HepG2 (cell line): ENCODE measurements around the gene TCF19. TPM values are rescaled to one million over a fixed set of nuclear protein-coding genes. Genes with fewer than 3 reads are reported as not detected.
"Not testable (repeated sequence)": the region's sequence is repeated elsewhere in the genome, so short reads cannot be mapped to it uniquely, and the experiment has no call there.

Experiments
- ATAC-seq: fragments of 200-7000 bp; cut with Tn5 transposase; 3 replicates; pipeline ENCODE4 v1.9.1; 2020; ENCODE audit warnings: mild to moderate bottlenecking, moderate library complexity
- BruUV-seq: library from RNA; stranded (reverse); fragments of 400-500 nt; replicated peaks from 2 replicates; lab custom pipeline; 2021; lab: Mats Ljungman, UMichigan
- CTCF ChIA-PET: fragments of 300-600 bp; formaldehyde crosslinking; extraction: SDS; loops from one replicate; lab custom pipeline; 2021; ENCODE audit warnings: low total read pairs, inconsistent platforms, low intra/inter-chr PET ratio; lab: Yijun Ruan, JAX
- POLR2A ChIA-PET: fragments of 350-600 bp; sonication (Branson Sonifier 250); formaldehyde crosslinking; loops from one replicate; lab custom pipeline; 2020; ENCODE audit warnings: antibody characterized with exemption, inconsistent platforms; lab: Yijun Ruan, JAX
- DNase-seq: peaks from one replicate; pipeline ENCODE4 v3.0.0-alpha.2; 2015; ENCODE audit warnings: low spot score
- FAIRE-seq: peaks from 3 replicates; lab custom pipeline; 2011; peaks lifted over from hg19 to GRCh38; lab: Jason Lieb, UNC
- H2AFZ ChIP-seq: one replicate; pipeline ENCODE4 v1.6.1; 2011; ENCODE audit warnings: low read length, inconsistent platforms
- H3K27ac ChIP-seq: fragments of 300-600 bp; 3 replicates; pipeline ENCODE4 v1.8.0; 2011; ENCODE audit warnings: mixed run types, mild to moderate bottlenecking, mixed read lengths, low read length, inconsistent platforms; ENCODE audit not compliant: insufficient read depth; ENCODE audit errors: extremely low read length
- H3K27me3 ChIP-seq, 2 experiments: fragments of 200-600 bp in 1 of 2; 2 replicates in 1 of 2; 3 replicates in 1 of 2; pipeline versions ENCODE4 v1.6.0 to v1.8.0; 2011; ENCODE audit warnings: low read length in 2 of 2, mild to moderate bottlenecking in 2 of 2, moderate library complexity in 2 of 2, inconsistent platforms in 1 of 2; ENCODE audit not compliant: insufficient read depth in 2 of 2, control insufficient read depth in 1 of 2
- H3K36me3 ChIP-seq, 2 experiments: fragments of 200-600 bp in 1 of 2; replicated peaks in 1 of 2; 2 replicates in 1 of 2; 3 replicates in 1 of 2; pipeline versions ENCODE4 v1.5.1 to v1.8.0; 2011; ENCODE audit warnings: low read length in 2 of 2, inconsistent platforms in 1 of 2; ENCODE audit not compliant: insufficient read depth in 2 of 2, control insufficient read depth in 1 of 2
- H3K4me1 ChIP-seq: 2 replicates; pipeline ENCODE4 v1.5.1; 2012; ENCODE audit warnings: low read length, inconsistent platforms; ENCODE audit not compliant: insufficient read depth
- H3K4me2 ChIP-seq: 2 replicates; pipeline ENCODE4 v1.6.0; 2011; ENCODE audit warnings: low read depth, low read length, inconsistent platforms
- H3K4me3 ChIP-seq, 3 experiments: fragments of 200-600 bp in 1 of 3; sonication (generic), shearing (Covaris generic) in 1 of 3; replicated peaks in 1 of 3; 2 replicates each; pipeline ENCODE4 v1.5.1; 2011 to 2016; ENCODE audit warnings: low read length in 3 of 3, inconsistent platforms in 2 of 3, low read depth in 2 of 3, mild to moderate bottlenecking in 2 of 3, control low read depth in 1 of 3, mixed read lengths in 1 of 3; ENCODE audit not compliant: insufficient read depth in 1 of 3
- H3K79me2 ChIP-seq: one replicate; pipeline ENCODE4 v1.6.1; 2011; ENCODE audit warnings: low read length, inconsistent platforms; ENCODE audit not compliant: insufficient read depth
- H3K9ac ChIP-seq: 2 replicates; pipeline ENCODE4 v1.6.0; 2011; ENCODE audit warnings: mild to moderate bottlenecking, low read depth, low read length, inconsistent platforms; ENCODE audit not compliant: insufficient read depth
- H3K9me3 ChIP-seq: 2 replicates; pipeline ENCODE4 v1.5.1; 2012; ENCODE audit warnings: mild to moderate bottlenecking, low read length
- H4K20me1 ChIP-seq: 2 replicates; pipeline ENCODE4 v1.6.0; 2011; ENCODE audit warnings: inconsistent platforms, mild to moderate bottlenecking, low read length, moderate library complexity; ENCODE audit not compliant: insufficient read depth
- EP300 ChIP-seq, 3 experiments: sonication (generic) in 1 of 3; formaldehyde crosslinking in 1 of 3; IDR thresholded peaks; 2 replicates each; pipeline versions ENCODE4 v1.5.1 to v1.6.1; 2011 to 2020; ENCODE audit warnings: low read depth in 2 of 3, low read length in 2 of 3, borderline replicate concordance in 1 of 3, improper control_type of control experiment in 1 of 3, mild to moderate bottlenecking in 1 of 3, missing genetic modification reagents in 1 of 3, moderate library complexity in 1 of 3
- HDAC1 ChIP-seq: sonication (generic); formaldehyde crosslinking; IDR thresholded peaks from 2 replicates; pipeline ENCODE4 v1.5.1; 2020; ENCODE audit warnings: mild to moderate bottlenecking, missing genetic modification reagents
- POLR2A ChIP-seq, 2 experiments: IDR thresholded peaks; 2 replicates each; pipeline ENCODE4 v1.6.1; 2011; ENCODE audit warnings: low read depth in 2 of 2, low read length in 2 of 2, mild to moderate bottlenecking in 1 of 2, moderate library complexity in 1 of 2; ENCODE audit not compliant: insufficient read depth in 1 of 2
- RBFOX2 ChIP-seq: fragments of 200-400 bp; formaldehyde crosslinking; IDR thresholded peaks from 2 replicates; pipeline ENCODE4 v1.6.1; 2017; ENCODE audit warnings: low read depth, mild to moderate bottlenecking, low read length
- SMYD3 ChIP-seq: sonication (generic); formaldehyde crosslinking; IDR thresholded peaks from 2 replicates; pipeline ENCODE4 v1.8.1; 2023; ENCODE audit warnings: mild to moderate bottlenecking, missing genetic modification reagents
- SNAPC2 ChIP-seq: sonication (generic); formaldehyde crosslinking; IDR thresholded peaks from 2 replicates; pipeline ENCODE4 v1.8.1; 2022; ENCODE audit warnings: mild to moderate bottlenecking, missing genetic modification reagents
- ZBTB38 ChIP-seq: sonication (generic); formaldehyde crosslinking; IDR thresholded peaks from 2 replicates; pipeline ENCODE4 v1.5.1; 2020; ENCODE audit warnings: mild to moderate bottlenecking, missing genetic modification reagents
- ZC3H4 ChIP-seq: sonication (generic); formaldehyde crosslinking; IDR thresholded peaks from 2 replicates; pipeline ENCODE4 v1.4.0; 2020; ENCODE audit warnings: missing genetic modification reagents, borderline replicate concordance
- ZFY ChIP-seq: sonication (generic); formaldehyde crosslinking; IDR thresholded peaks from 2 replicates; pipeline ENCODE4 v1.4.0; 2020; ENCODE audit warnings: missing genetic modification reagents
- ZNF296 ChIP-seq: sonication (generic); formaldehyde crosslinking; conservative IDR thresholded peaks from 2 replicates; pipeline ENCODE4 v1.5.0; 2020; ENCODE audit warnings: mild to moderate bottlenecking, missing genetic modification reagents
- ZNF572 ChIP-seq: sonication (generic); formaldehyde crosslinking; IDR thresholded peaks from 2 replicates; pipeline ENCODE4 v1.5.1; 2020; ENCODE audit warnings: mild to moderate bottlenecking, missing genetic modification reagents
- ZNF710 ChIP-seq: sonication (generic); formaldehyde crosslinking; IDR thresholded peaks from 2 replicates; pipeline ENCODE4 v1.5.0; 2020; ENCODE audit warnings: mild to moderate bottlenecking, missing genetic modification reagents, borderline replicate concordance
- ZSCAN5A ChIP-seq: sonication (generic); formaldehyde crosslinking; IDR thresholded peaks from 2 replicates; pipeline ENCODE4 v1.8.0; 2022; ENCODE audit warnings: mild to moderate bottlenecking, missing genetic modification reagents, borderline replicate concordance
- WGBS: methylation state at CpG from one replicate; pipeline ENCODE4 v1.1.6; 2017; ENCODE audit warnings: low lambda C conversion rate; 5-methylcytosine and 5-hydroxymethylcytosine counted together
- in situ Hi-C: cut with HindIII; loops from 2 replicates; pipeline ENCODE4 v1.10.0; 2017; ENCODE audit warnings: low pct_unique_long_range_greater_than_20kb; ENCODE audit not compliant: extremely low pct_ligation_motif_present
- intact Hi-C: fragments of 100-400 bp; cut with micrococcal nuclease; formaldehyde crosslinking; loops from one replicate; pipeline ENCODE4 v1.10.0; 2022; ENCODE audit not compliant: unreplicated experiment
- polyA plus RNA-seq, 8 experiments: library from polyadenylated mRNA; depleted of rRNA in 3 of 8; stranded (reverse) in 7 of 8; unstranded in 1 of 8; fragments of >200 nt; fragmentation: Illumina TruSeq in 4 of 8; extraction: Trizol in 4 of 8; gene quantifications; 2 replicates each; pipeline versions ENCODE4 v1.2.1 to v1.2.3, GENCODE V29; 2011 to 2016; ENCODE audit warnings: low read depth in 4 of 8, missing spikeins in 1 of 8, mixed read lengths in 1 of 8; ENCODE audit not compliant: insufficient read depth in 1 of 8
- total RNA-seq, 5 experiments: library from RNA; depleted of rRNA; stranded (reverse); fragments of >200 nt; fragmentation: Illumina TruSeq; extraction: Trizol; gene quantifications; 2 replicates each; pipeline ENCODE4 v1.2.3, GENCODE V29; 2016; ENCODE audit warnings: low read depth in 1 of 5
- TF ChIP-seq, protein P1 (sequence below): sonication (generic); formaldehyde crosslinking; IDR thresholded peaks from 2 replicates; pipeline ENCODE4 v1.4.0; 2020; ENCODE audit warnings: mild to moderate bottlenecking, low read depth, missing genetic modification reagents

TCF19 gene
- total and polyA plus RNA-seq, 2 of the 13 experiments (the other 11 are each of a cell fraction or from before 2014, with no cell fraction given) = 4.9 to 22.2 TPM

DNA sequence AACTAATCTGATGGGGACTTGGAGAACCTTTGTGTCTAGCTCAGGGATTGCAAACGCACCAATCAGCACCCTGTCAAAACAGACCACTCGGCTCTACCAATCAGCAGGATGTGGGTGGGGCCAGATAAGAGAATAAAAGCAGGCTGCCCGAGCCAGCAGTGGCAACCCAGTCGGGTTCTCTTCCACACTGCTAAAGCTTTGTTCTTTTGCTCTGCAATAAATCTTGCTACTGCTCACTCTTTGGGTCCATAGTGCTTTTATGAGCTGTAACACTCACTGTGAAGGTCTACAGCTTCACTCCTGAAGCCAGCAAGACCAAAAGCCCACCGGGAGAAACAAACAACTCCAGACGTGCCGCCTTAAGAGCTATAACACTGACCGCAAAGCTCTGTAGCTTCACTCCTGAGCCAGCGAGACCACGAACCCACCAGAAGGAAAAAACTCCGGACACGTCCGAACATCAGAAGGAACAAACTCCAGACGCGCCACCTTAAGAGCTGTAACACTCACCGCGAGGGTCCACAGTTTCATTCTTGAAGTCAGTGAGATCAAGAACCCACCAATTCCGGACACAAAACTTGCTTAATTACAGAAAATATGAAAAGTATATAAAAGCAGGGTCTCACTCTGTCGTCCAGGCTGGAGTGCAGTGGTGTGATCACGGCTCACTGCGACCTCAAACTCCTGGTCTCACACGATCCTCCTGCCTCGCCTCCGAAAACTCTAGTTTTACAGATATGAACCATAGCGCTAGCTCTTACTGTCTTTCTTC, 38.0 kb downstream of the TCF19 start:
- DNase-seq; in situ Hi-C loops; H4K20me1 ChIP-seq; FAIRE-seq; H3K36me3 ChIP-seq; ATAC-seq; H3K27me3 ChIP-seq; H3K9me3 ChIP-seq; H2AFZ ChIP-seq; BruUV-seq; TF ChIP-seq EP300 (IDR thresholded peaks at IDR 0.05; ENCODE audit: low read depth in 2 of 2, low read length in 2 of 2): not testable (repeated sequence)
- peak overlapping the region; percentile 87 for H3K4me2 ChIP-seq
- peak overlapping the region; percentile 94 for H3K27ac ChIP-seq
- ChIA-PET POLR2A (interaction anchor here (1.3 to 2.7 kb wide), 4 partner anchors 12 to 170 kb away, joined by 3 to 20 read pairs (median 10); no protein-coding TSS in a partner anchor), CTCF (interaction anchor here (3.2 kb wide), 1 partner anchor 171 kb away, joined by 67 read pairs; no protein-coding TSS in a partner anchor)
- 82% methylated on average over 25 of the region's 25 CpGs for WGBS
- intact Hi-C loops = loop anchor here (1.0 to 2.0 kb wide), 2 partner anchors 76 to 171 kb away; partner anchors contain the start of gene HLA-C
- H3K4me1 ChIP-seq = peaks cover 39% of the 10 kb centered on the region
- peak overlapping the region; percentile 85; the same call in 1 of the 2 replicates for H3K9ac ChIP-seq
- peaks cover 13% of the 10 kb centered on the region for H3K79me2 ChIP-seq
- peak overlapping the region in 2 of 3 experiments; percentile 95 to 96; a peak in 4 of 6 replicates for H3K4me3 ChIP-seq
- TF ChIP-seq EP300 (CRISPR knock-in tag; IDR thresholded peaks at IDR 0.05; ENCODE audit: borderline replicate concordance) = 0 out of 2 replicates have a peak, but pooled peaks have one; percentile 17
- TF ChIP-seq ZNF572 = peak; percentile 74; the same call in 1 of the 2 replicates
- 0 out of 2 replicates have a peak, but pooled peaks have one; percentile 3 for TF ChIP-seq ZNF710
- 0 out of 2 replicates have a peak, but pooled peaks have one; percentile 27 for TF ChIP-seq ZNF296 (CRISPR knock-in tag)
- peak; percentile 71; the same call in 1 of the 2 replicates for TF ChIP-seq ZSCAN5A (CRISPR knock-in tag)
- peak; percentile 59; the same call in 1 of the 2 replicates for TF ChIP-seq ZC3H4 (CRISPR knock-in tag)
- peak; percentile 28; the same call in 1 of the 2 replicates for TF ChIP-seq ZBTB38
- TF ChIP-seq POLR2A (IDR thresholded peaks at IDR 0.05; ENCODE audit: insufficient read depth in 1 of 2, low read depth in 2 of 2, low read length in 2 of 2) = peak; percentile 42 to 55; a peak in 3 of 4 replicates
- 0 out of 2 replicates have a peak, but pooled peaks have one; percentile 15 for TF ChIP-seq RBFOX2
- 0 out of 2 replicates have a peak, but pooled peaks have one; percentile 67 for TF ChIP-seq SNAPC2 (CRISPR knock-in tag)
- 0 out of 2 replicates have a peak, but pooled peaks have one; percentile 8 for TF ChIP-seq ZFY (CRISPR knock-in tag)
- TF ChIP-seq, protein P1, sequence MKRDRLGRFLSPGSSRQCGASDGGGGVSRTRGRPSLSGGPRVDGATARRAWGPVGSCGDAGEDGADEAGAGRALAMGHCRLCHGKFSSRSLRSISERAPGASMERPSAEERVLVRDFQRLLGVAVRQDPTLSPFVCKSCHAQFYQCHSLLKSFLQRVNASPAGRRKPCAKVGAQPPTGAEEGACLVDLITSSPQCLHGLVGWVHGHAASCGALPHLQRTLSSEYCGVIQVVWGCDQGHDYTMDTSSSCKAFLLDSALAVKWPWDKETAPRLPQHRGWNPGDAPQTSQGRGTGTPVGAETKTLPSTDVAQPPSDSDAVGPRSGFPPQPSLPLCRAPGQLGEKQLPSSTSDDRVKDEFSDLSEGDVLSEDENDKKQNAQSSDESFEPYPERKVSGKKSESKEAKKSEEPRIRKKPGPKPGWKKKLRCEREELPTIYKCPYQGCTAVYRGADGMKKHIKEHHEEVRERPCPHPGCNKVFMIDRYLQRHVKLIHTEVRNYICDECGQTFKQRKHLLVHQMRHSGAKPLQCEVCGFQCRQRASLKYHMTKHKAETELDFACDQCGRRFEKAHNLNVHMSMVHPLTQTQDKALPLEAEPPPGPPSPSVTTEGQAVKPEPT = 0 out of 2 replicates have a peak, but pooled peaks have one; percentile 12
- TF ChIP-seq HDAC1 (CRISPR knock-in tag) = 0 out of 2 replicates have a peak, but pooled peaks have one; percentile 15
- 0 out of 2 replicates have a peak, but pooled peaks have one; percentile 38 for TF ChIP-seq SMYD3 (CRISPR knock-in tag)
